GM18502 (cell line): ENCODE measurements around the gene HDHD5.

Experiments used
- ATAC-seq: cut with Tn5 transposase; IDR thresholded peaks from one replicate; pipeline ENCODE4 v1.9.1; 2021; ENCODE audit warnings: mild to moderate bottlenecking; ENCODE audit not compliant: unreplicated experiment, poor library complexity

Gene HDHD5

DNA sequence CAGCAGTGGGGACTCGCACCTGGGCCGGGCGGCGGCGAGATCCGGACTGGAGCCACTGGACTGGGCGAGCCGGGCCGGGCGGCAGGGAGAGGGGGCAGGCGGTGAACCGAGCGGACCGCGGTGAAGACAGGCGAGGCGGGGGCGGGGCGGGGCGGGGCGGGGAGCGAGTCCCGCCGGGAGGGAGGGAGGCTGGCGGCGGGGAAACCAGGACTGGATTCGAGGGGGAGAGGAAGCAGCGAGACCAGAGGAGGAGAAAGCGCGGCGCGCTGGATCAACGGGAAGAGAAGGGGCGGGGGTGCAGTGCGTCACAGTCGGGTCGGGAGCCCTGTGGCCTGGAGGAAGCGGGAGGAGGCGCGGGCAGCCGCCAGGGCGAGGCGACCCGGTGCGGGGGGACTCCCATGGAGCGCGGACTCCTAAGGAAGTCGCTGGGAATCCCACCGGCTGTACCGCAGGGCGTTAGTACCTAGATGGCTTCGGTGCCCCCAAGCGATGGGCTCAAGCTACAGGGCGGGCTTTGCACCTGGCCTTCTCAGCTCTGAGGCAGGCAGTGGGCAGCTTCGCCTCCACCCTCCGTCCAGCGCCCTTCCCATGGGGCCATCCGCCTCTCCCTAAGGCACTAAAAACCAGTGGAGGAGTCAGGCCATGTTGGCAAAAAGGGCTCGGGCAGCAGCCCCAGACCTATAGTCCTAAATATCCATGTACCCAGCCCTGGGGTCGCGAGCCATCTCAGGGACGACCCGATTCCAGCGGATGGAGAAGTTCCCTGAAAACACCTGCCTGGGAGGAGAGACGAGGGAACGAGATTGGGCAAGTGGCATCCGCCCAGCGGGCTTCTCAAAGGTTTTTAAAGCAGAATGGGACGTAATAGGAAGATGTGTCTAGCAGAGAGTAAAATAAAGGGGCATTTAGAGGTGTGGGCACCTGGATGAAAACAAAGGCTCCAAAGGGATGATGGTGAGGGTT, 37.6 kb downstream of the HDHD5 start, which contains the start of gene TMEM121B:
TSS of gene TMEM121B (minus strand) at position 128 of the 963 bp plus-strand sequence. CDS start 233 bp downstream, outside the sequence.
- ATAC-seq, result no peak

DNA sequence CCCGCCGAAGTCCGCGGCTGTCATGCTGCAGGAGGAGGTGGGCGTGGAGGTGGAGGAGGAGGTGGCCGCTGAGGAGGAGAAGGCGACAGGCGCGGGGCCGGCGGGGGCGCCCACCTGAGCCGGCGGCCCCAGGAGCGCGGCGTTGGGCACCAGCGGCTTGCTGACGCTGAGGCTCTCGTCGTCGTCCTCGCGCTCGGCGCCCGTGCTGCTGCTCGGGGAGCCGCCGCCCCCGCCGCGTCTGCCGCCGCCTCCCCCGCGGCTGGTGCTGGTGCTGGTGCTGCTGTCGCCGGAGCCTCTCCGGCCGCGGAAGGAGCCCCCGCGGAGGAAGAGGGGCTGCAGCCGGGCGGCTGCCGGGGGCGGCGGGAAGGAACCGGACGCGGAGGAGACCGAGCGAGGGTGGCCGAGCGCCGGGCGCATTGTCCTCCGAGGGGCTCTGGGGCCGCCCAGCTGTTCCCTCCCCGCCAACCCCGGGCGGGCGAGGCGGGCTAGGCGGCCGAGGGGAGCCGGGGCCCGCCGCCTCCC, 38.3 kb downstream of the HDHD5 start:
- no peak for ATAC-seq

DNA sequence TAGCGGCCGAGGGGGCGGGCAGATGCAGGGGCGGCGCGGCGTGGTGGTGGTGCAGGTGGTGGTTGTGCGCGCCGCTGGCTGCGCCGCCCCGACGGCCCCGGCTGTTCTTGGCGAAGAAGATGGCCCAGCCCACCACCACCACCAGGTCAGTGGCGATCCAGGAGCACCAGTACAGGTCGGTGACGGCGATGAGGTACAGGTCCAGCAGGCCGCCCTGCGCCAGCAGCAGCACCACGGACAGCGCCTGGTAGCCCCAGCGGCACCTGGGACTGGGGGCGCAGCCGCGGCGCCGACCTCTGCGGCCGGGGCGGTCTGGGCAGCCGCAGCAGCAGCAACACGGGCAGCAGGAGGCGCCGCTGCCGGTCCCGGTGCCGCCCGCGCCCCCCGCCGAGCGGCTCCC, 38.8 kb downstream of the HDHD5 start:
- ATAC-seq, result no peak

DNA sequence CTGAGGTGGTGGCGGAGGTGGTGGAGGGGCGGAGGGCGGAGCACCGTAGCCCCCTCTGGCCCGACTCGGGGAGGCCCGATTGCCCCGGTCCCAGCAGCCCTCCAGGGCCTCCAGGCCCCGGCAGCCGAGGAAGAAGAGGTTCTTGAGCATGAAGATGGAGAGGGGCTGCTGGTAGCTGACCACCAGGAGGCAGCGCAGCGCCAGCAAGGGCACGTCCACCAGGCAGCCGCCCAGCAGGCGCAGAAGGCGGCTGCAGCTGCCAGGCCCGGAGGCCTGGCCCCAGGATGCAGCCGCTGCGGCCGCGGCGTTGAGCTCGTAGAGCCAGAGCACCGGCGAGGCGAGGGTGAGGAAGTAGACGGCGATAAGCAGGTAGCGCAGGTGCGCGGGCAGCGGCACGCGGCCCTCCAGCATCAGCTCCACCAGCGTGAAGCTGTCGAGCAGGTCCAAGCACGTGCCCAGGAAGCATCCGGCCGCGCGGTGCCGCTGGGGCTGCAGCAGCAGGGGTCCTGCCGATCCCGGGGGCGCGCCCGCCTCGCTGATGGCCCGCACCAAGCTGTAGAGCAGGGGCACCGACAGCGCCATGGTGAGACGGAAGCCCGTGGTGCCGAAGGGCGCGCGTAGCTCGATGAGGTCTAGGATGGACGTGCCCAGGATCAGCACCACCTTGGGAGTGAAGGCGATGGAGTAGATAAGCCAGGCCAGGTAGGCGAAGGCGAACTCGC, 39.4 kb downstream of the HDHD5 start:
- ATAC-seq, result no peak

DNA sequence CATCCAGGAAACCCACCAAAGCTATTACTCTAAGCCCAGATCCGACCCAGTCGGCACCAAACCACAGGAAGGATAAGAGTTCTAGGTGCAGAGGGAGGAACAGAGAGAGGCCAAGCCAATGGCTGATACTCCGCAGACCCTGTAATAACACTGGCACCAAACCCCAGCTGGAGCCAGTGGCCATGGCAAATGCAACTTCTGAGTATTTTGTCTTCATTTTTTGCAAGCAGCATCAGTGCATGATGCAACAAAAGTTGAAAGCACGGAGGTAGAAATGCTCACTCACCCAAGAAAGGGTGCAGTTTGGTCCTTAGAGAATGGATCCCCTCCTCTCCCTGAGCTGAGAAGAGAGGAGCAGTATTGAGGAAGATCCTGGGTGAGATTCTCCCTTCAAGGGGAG, 40.7 kb downstream of the HDHD5 start:
- ATAC-seq, result no peak

DNA sequence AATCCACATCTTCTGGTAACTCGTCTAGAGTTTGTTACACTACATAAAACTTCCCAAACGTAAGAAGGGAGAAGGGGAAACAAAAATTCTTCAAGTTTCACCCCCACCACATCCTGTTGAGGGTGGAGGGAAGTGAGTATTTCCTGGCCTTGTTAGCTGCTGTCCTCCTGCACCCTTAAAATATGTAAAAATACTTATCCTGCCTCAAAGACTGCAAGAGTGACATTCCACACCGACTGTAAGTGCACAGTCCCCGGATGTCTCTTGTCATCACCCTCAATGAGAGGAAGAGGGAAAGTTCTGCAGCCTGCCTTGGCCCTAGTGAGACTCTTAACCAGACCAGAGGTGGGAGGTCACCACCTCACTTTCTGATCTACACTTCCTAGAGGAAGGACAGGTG, 41.2 kb downstream of the HDHD5 start:
- no peak for ATAC-seq

DNA sequence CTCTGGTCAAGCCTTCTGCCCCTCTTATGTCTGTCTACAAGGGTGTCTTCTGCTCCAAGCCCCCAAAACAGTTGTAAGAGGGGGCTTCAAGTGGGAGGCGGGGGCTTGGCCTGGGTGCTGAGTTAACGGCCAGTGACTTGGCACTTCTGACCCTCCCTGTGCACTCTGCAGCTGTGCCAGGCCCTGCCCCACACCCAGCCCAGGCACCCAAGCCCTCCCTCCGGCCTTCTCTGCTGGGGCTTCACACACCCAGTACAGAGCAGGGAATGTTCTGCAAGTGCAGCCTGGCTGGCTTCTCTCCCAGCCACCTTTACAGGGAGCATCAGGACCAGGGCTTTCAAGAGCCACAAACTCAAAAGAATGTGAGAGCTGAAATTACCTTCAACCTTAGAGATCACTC, 41.7 kb downstream of the HDHD5 start:
- no peak for ATAC-seq

DNA sequence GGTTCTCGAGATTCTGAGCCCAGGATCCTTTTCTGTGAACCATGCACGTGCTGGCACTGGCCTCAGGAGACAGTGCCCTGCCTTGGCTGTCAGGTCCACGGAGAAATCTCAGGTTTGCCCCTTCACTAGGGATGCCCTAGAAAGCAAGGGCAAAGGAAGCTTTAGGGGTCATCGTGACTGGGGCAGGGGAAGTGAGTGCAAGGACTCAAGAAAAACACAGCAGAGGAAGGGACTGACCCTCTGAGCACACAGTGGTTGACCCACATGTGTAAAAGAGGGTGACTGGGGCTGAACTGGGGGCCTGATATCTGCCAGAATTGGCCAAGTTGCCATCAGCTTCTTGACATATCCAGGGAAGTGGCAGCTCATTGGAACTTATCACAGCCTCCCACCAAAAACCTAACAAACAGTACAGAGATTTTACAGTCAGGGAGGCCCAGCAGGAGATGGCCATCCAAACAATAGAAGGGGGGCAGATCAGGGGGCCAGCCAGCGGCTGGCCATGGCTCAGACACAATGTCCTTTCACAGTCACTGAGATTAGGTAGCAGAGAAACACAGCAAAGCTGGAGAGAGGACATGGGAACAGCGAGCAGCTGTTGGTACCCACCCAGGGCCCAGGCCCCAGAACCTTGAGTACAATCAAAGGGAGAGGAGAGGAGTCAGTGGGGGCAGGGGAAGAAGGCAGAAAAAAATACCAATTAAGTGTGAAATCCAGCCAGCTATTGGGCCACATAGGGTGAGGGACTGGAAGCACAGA, 42.3 kb downstream of the HDHD5 start:
- no peak for ATAC-seq

DNA sequence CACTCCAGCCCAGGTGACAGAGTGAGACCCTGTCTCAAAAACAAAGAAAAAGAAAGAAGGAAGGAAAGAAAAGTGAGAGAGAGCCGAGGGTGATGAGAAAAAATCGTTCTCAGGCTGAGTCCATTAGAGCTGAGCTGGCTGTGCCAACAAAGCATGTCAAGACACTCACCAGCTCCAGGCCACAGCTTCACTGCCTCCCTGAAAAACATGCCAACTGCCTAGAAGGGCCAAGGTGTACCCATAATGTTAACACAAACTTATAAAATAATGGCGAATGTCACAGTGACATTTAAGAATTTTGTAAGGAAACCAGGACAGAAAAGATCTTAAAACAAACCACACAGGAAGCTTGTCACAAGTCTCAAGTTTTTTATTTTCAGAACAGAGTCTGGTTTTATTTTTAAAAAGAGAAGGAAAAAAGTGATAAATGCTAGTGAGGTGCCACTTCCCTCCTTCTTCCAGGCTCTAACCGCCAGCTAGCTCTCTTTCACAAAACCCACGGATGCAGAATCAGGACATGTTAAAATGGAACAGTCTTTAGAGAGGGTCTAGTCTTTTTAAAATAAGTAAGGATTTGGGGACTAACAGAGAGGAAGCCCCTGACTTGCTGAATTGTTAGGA, 43.0 kb downstream of the HDHD5 start:
- ATAC-seq, result no peak

DNA sequence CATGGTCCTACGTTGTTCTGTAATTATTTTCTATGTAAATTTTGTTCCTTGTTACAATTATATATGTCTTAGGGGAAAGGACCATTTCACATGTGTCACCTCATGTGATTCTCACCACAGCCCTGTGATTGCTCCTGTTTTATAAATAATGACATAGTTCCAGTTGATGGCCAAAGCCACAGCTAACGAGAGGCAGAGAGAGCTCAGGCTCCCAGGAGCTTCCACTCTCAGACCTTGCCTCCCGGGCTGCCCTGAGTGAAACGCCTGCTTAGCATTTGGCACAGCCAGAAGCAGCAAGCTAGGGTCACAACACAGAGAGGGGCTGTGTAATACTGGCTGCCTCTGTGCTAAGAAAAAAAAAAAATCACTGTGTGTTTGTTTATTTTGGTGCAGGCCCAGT, 43.8 kb downstream of the HDHD5 start:
- no peak for ATAC-seq

DNA sequence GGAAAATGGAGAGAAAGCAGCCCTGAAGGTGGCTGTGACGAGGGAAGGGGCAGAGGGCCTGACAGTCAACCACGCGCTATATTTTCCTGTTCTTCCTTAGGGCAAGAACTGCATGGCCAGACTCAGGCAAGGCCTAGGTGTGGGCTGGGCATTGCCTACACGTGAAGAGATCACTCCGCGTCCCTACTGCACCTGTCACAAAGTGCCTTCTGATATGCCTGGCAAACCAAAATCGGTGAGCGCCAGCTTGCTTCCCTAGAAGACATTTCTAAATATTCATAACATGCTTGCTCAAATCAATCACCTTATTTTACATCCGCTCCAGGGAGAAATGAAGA, 44.2 kb downstream of the HDHD5 start:
- ATAC-seq, result no peak

DNA sequence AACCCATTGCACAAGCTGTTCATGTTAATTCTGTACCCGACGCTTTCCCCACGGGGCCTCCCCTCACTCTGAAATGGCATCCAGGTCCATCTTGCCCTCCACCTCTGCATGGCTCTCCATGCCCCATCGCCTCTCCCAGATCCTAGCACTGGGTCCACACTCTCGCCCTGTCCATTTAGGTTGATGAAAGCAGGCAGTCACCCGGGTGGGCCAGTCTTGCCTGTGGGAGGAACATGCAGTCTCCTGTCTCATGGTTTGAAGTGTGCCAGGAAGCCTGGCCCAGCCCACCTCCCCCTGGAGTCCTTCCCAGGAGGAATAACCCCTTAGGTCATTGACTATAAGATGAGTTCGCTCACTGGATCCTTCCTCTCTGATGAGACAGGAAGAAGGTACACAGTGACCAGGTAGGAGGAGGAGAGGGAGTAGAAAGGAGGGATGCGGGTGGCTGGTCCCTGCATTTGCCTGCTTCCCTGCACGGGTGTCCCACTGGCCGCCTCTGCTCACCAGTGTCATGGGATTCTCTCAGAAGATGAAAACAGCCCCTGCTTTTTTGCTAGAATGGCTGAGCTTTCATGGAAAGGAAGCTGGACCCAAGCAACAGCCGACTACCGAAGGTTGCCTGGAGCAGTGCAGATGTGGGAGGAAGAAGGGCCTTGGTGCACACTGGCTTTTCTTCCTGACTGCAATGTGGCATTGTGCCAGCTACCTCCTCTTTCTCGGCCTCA, 44.7 kb downstream of the HDHD5 start:
- no peak for ATAC-seq

DNA sequence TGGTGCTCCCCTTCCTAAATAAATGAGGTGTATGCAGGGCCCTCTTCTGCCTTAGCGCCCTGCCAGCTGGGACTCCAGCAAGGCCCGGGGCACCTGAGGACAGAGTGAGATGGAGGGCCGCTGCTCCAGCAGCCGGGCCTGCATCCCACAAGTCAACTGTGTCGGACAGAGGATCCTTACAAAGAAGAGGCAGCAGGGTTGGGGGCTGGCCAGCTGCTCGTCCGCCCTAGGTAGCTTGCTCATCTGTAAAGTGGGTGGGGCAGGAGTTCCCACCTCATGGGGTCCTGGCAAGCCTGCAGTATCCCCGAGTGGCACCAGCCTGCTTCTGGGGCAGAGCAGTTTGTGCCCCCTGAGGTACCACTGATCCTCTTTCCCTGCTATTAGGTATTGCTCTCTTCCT, 45.5 kb downstream of the HDHD5 start:
- ATAC-seq, result no peak

DNA sequence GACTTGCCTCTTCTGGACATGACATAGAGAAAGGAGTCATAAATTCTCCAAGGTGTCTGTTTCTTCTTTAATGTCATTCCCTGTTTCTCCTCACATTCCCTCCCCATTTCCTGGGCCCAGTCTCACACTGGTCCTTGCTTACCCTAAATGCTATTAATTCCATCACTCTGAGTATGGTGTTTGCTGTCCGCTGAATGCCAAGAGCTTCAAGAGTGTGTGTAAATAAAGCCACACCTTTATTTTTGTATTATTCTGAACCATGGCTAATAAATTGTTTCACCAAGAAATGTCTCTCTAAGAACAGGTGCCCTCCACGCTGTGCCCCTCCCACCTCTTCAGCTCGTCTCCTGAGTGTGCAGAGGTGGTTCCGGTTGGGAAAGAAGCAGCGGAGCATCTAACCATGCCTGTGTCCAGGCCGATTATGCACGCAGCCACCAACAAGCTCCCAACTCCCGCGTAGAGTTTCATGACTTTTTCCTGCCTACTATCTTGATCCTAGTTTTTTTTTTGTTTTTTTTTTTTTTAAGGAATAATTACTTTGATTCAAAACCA, 46.5 kb downstream of the HDHD5 start:
- ATAC-seq, result no peak

DNA sequence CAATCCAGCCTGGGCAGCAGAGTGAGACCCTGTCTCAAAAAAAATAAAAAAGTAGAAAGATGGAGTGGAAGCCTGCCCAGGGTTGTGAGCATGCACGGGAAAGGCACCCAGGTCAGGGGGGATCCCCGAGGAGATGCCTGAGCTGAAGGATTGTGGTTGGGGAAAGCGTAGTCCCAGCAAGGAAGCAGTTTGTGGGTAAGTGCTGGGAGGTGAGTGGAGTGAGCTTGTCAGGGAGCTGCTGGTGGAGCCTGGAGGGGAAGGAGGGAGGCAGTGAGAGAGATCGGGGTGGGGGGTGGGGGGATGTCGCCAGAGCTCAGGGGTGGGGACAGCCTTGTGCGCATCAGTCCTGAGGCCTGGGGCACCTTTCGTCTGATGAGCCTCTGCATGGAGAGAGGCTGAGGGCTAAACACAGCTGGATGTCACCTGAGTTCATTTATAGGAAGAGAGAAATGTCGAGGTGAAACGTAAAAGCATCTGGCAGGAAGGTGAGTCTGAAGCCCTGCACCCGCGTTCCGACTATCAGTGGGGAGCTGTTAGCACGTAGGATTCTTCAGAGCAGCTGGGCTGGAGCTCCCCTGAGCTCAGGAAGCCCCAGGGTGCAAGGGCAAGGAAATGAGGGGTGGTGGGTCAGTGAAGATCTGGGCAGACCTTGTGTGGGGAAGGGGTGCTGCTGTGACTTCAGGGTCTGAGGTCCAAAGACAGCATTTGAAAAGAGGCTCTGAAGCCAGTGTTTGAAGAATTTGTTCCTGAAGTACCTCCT, 48.1 kb downstream of the HDHD5 start:
- ATAC-seq, result no peak

DNA sequence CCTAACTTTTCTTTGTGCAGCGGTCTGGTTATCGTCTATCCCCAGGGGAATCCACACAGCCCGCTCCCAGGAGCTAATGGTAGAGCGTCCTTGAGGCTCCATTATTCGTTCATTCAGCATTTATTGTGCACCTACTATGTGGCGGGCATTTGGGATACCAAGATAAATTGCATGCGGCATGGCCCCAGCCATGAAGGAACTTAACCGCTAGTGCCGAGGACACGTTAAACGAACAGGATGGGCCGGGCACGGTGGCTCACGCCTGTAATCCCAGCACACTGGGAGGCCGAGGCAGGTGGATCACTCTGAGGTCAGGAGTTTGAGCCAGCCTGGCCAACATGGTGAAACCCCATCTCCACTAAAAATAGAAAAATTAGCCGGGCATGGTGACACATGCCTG, 49.1 kb downstream of the HDHD5 start:
- ATAC-seq, result no peak

DNA sequence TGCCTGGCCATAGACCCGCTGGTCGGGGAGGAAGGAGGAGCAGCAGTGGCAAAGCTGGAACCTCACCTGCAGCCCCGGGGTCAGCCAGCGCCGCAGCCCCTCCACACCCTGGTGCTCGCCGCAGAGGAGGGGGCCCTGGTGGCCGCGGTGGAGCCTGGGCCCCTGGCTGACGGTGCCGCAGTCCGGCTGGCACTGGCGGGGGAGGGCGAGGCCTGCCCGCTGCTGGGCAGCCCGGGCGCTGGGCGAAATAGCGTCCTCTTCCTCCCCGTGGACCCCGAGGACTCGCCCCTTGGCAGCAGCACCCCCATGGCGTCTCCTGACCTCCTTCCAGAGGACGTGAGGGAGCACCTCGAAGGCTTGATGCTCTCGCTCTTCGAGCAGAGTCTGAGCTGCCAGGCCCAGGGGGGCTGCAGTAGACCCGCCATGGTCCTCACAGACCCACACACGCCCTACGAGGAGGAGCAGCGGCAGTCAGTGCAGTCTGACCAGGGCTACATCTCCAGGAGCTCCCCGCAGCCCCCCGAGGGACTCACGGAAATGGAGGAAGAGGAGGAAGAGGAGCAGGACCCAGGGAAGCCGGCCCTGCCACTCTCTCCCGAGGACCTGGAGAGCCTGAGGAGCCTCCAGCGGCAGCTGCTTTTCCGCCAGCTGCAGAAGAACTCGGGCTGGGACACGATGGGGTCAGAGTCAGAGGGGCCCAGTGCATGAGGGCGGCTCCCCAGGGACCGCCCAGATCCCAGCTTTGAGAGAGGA, 49.8 kb downstream of the HDHD5 start:
- no peak for ATAC-seq
